DOHH2 (cell line): ENCODE results near the gene DZIP3.

ENCODE experiments used
- H3F3A ChIP-seq: fragments of 200-600 bp; sonication (generic), shearing (Covaris generic); 2 replicates; pipeline ENCODE4 v1.6.0; 2016; ENCODE audit warnings: antibody characterized with exemption, mild to moderate bottlenecking; ENCODE audit not compliant: control insufficient read depth, insufficient read depth
- H3K27ac ChIP-seq: fragments of 200-600 bp; sonication (generic); 2 replicates; pipeline ENCODE4 v1.5.1; 2014; ENCODE audit warnings: low read depth, mild to moderate bottlenecking, low read length, moderate library complexity
- H3K27me3 ChIP-seq: fragments of 200-600 bp; sonication (generic); 2 replicates; pipeline ENCODE4 v1.6.1; 2014; ENCODE audit warnings: mild to moderate bottlenecking, low read length, mixed read lengths; ENCODE audit not compliant: control insufficient read depth
- H3K36me3 ChIP-seq: fragments of 200-600 bp; sonication (generic); 2 replicates; pipeline ENCODE4 v1.6.1; 2014; ENCODE audit warnings: mild to moderate bottlenecking, low read length, moderate library complexity, mixed read lengths; ENCODE audit not compliant: control insufficient read depth
- H3K4me1 ChIP-seq: fragments of 200-600 bp; sonication (generic); 2 replicates; pipeline ENCODE4 v1.6.1; 2014; ENCODE audit warnings: mild to moderate bottlenecking, low read length, mixed read lengths; ENCODE audit not compliant: control insufficient read depth
- H3K4me2 ChIP-seq: fragments of 200-600 bp; sonication (generic); 2 replicates; pipeline ENCODE4 v1.6.0; 2014; ENCODE audit warnings: mild to moderate bottlenecking, low read length, moderate library complexity
- H3K4me3 ChIP-seq: fragments of 200-600 bp; sonication (generic); 2 replicates; pipeline ENCODE4 v1.5.1; 2014; ENCODE audit warnings: mild to moderate bottlenecking, low read length, mixed read lengths
- H3K79me2 ChIP-seq: fragments of 200-600 bp; sonication (generic); 2 replicates; pipeline ENCODE4 v1.6.1; 2014; ENCODE audit warnings: mild to moderate bottlenecking, low read length, mixed read lengths; ENCODE audit not compliant: control insufficient read depth
- H3K9me2 ChIP-seq: fragments of 200-600 bp; sonication (generic); replicated peaks from 2 replicates; pipeline ENCODE4 v1.6.1; 2014; ENCODE audit warnings: mild to moderate bottlenecking, low read length, mixed read lengths; ENCODE audit not compliant: control insufficient read depth
- H3K9me3 ChIP-seq: fragments of 200-600 bp; sonication (generic); 2 replicates; pipeline ENCODE4 v1.6.1; 2014; ENCODE audit warnings: antibody characterized with exemption, low read length, mixed read lengths; ENCODE audit not compliant: control insufficient read depth, insufficient read depth
- H4K20me1 ChIP-seq: fragments of 200-600 bp; sonication (generic); 2 replicates; pipeline ENCODE4 v1.6.0; 2014; ENCODE audit warnings: low read depth, mild to moderate bottlenecking, antibody characterized with exemption, low read length, moderate library complexity; ENCODE audit not compliant: control insufficient read depth, insufficient read depth
- CTCF ChIP-seq: fragments of 200-600 bp; sonication (generic); IDR thresholded peaks from one replicate; pipeline ENCODE4 v1.5.1; 2014; ENCODE audit warnings: antibody characterized with exemption, mild to moderate bottlenecking, low read depth, low read length; ENCODE audit not compliant: poor library complexity, severe bottlenecking
- EZH2phosphoT487 ChIP-seq: fragments of 200-600 bp; sonication (generic); IDR thresholded peaks from 2 replicates; pipeline ENCODE4 v1.6.1; 2017; ENCODE audit warnings: borderline replicate concordance, mild to moderate bottlenecking, antibody characterized with exemption, low read length, moderate library complexity, mixed read lengths

The DZIP3 gene

GRCh38 chr3:108548304-108548703, 41.2 kb upstream of the DZIP3 start:
- no peak overlapping the region for H3K4me3 ChIP-seq
- no peaks in the 10 kb centered on the region for H3K79me2 ChIP-seq
- H3F3A ChIP-seq: no peaks in the 10 kb centered on the region
- TF ChIP-seq EZH2phosphoT487 (no peak), CTCF (no peak)
- H3K27me3 ChIP-seq: no peaks in the 10 kb centered on the region
- H4K20me1 ChIP-seq: no peaks in the 10 kb centered on the region
- no peak overlapping the region for H3K4me2 ChIP-seq
- H3K4me1 ChIP-seq: no peaks in the 10 kb centered on the region
- no peaks in the 10 kb centered on the region for H3K9me2 ChIP-seq
- H3K36me3 ChIP-seq: peaks cover 90% of the 10 kb centered on the region
- no peak overlapping the region for H3K27ac ChIP-seq
- H3K9me3 ChIP-seq: no peaks in the 10 kb centered on the region

GRCh38 chr3:108548886-108549285, 40.6 kb upstream of the DZIP3 start:
- Histone ChIP-seq H3K9me3 (no peaks in the 10 kb centered on the region), H3K4me2 (no peak overlapping the region), H3K27me3 (no peaks in the 10 kb centered on the region), H3K36me3 (peaks cover 86% of the 10 kb centered on the region), H4K20me1 (no peaks in the 10 kb centered on the region), H3F3A (no peaks in the 10 kb centered on the region), H3K4me3 (no peak overlapping the region), H3K79me2 (no peaks in the 10 kb centered on the region), H3K27ac (no peak overlapping the region), H3K9me2 (no peaks in the 10 kb centered on the region), H3K4me1 (no peaks in the 10 kb centered on the region)
- TF ChIP-seq EZH2phosphoT487 (no peak), CTCF (no peak)

- no peaks in the 10 kb centered on the region for H3K9me3 ChIP-seq
- H3K27me3 ChIP-seq: no peaks in the 10 kb centered on the region
- H4K20me1 ChIP-seq: no peaks in the 10 kb centered on the region
- no peak overlapping the region for H3K27ac ChIP-seq
- no peaks in the 10 kb centered on the region for H3F3A ChIP-seq
- peaks cover 88% of the 10 kb centered on the region for H3K36me3 ChIP-seq
- no peak overlapping the region for H3K4me2 ChIP-seq
- TF ChIP-seq CTCF (peak; percentile 63), EZH2phosphoT487 (no peak)
- no peaks in the 10 kb centered on the region for H3K4me1 ChIP-seq
- no peak overlapping the region for H3K4me3 ChIP-seq
- no peaks in the 10 kb centered on the region for H3K79me2 ChIP-seq
- no peaks in the 10 kb centered on the region for H3K9me2 ChIP-seq
These were observed 37.0 kb upstream of the DZIP3 start for GRCh38 chr3:108552267-108553159.
